SKM-1 (cell line): ENCODE measurements around the gene MT1H.

Experiments
- DNase-seq: peaks from one replicate; lab custom pipeline; 2025; ENCODE audit not compliant: unreplicated experiment; lab: John Stamatoyannopoulos, UW

Gene MT1H

DNA sequence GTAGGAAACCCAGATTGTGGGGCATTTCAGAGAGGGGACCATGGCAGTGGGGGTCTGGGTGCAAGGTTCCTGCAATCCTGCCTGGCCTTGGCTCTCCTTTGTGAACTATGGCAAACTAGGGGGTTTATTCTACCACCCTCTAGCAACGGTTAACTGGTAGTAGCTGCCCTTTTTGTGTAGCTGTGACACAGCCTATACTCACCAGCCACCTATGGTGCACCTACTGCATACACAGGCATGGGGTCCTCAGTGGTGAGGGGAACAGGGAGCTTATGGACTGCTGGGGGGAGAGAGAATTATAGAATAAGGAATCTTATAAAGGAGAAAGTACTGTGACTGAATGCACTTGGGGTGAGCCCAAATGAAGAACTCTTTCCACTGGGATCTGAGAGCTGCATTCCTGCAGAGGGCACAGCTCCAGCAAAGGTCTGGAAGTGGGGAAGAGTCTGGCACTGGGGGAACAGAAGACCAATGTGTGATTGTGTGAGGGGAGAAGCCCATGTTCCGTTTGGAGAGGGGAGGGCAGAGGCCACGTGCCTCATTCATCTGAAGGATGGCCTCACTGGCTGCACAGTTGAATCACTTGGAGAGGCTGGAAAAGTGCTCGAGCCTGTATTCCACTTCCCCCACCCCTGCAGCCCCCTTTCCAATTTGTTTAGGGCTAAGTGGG lies 14.8 kb downstream of the MT1H start:
- DNase-seq, result no peak

DNA sequence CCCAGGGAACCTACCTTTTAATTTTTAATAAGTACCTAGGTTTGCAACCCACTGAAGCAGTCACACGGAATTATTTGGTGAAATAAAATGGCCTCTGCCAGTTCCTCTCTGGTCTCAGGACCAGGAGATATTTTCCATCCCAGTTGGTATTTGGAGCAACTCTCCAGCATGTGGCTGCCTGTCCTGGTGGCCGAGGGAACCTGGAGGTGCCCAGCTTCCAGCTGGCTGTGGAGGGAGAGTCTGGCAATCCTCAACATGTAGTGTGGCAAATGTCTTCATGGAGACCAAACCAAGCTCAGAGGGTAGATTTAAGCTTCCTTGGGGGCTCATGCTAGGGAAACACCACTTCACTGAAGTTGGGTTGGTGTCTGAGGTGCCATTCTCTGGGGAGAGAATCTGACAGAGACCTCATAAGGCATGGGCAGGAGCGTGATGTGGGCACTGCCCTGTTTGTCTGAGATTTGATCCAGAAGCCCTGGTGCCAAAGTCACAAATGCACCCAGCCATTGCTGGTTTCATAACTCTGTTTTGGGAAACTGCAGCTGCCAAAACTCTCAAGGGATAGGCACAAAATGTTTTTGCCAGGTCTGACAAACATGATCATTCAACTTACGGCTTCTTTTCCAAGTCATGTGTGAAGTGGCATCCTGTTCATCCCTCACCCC lies 15.4 kb downstream of the MT1H start:
- no peak for DNase-seq

DNA sequence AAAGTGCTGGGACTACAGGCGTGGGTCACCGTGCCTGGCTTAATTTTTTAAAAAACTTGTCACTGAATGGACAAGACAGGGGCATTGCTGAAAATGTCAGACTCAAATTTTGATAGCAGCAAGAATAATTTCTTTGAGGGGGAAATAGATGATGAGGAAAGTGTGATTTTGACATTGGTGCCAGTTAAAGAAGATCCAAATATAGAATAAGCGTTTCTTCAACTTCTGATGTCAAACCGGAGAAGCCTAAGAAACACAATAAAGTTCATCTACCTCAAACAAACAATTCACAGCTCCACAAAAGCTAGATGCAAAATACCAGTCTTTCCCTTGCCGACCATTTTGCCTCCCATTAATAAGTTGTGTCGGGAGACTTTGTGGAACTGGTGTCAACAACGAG lies 17.1 kb downstream of the MT1H start:
- no peak for DNase-seq

DNA sequence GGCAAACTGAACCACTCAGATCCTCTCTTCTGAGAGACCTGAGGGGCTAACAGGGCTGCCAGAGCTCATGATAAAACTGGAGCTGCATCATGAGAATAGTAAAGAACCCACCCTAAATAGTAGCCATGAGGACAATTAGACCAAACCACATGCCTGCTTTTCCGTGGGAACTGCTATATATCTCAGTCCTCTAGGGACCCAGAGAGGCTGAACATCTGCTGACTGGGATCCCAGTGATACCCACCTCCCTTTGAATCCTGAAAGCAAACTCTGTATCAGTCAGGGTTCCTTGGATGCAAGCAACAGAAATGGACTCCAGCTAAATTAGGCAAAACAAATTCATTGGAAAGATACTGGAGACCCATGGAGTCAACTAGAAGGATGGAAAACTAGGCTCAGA lies 19.1 kb downstream of the MT1H start:
- no peak for DNase-seq

DNA sequence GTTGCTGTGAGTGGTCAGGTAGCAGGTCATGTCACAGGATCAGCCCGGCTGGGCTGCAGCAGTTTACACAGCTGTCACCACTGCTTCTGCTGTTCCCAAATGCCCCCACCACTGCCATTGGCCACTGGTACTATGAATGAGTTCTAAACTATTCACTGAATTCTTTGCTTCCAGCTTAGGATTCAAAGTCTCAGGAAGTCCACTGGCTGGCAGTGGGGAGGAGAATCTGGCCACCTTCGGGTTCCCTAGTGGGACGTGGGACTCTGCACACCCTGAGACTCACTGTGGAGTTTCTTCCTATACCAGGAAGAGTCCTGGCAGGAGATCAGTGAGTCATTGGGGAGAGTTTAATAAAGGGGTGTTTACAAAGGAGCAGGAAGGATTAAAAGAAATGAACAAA lies 19.6 kb downstream of the MT1H start:
- no peak for DNase-seq

DNA sequence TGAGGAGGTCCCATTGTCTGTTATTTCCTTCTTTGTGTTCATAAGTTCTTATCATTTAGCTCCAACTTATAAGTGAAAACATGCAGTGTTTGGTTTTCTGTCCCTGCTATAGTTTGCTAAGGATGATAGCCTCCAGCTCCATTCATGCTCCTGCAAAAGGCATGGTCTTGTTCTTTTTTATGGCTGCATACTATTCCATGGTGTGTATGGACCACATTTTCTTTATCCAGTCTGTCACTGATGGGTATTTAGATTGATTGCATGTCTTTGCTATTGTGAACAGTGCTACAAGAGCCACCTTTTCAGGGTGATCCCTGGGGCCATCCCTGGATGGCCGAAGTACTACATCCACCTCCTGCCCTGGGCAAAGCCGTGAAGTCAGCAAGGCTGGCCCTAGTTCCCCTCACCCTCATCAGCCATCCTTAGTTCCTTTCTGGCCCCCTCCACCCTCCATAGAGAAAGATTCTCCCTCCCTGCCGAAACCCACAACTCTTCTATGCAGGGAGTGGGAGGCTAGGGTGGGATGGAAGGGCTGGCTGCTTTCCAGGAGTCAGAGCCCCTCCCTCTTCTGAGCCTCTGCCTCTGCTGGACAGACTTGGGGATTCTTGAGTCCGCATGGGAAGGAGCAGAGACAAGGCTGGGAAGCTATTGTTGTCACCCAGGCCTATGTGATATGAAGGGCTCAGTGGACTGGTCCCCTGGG lies 21.0 kb downstream of the MT1H start:
- no peak for DNase-seq

DNA sequence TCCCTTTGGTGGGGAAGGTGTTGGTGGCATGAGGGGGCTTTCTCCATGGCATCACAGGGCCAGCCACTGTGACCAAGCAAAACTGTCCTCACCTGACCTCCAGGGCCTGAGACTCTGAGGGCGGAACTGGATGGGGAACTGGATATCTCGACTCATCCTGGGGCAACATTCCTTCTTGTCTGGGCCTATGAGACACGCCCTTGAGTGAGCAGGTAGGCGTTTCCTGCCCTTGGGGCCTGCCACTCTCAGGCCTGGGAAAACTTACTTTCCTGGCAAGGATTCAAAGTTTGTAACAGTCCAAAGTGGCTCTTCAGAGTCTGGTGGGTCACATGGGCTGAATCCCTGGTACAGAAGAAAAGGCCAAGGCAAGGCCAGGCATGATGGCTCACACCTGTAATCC lies 22.3 kb downstream of the MT1H start:
- DNase-seq, result no peak

DNA sequence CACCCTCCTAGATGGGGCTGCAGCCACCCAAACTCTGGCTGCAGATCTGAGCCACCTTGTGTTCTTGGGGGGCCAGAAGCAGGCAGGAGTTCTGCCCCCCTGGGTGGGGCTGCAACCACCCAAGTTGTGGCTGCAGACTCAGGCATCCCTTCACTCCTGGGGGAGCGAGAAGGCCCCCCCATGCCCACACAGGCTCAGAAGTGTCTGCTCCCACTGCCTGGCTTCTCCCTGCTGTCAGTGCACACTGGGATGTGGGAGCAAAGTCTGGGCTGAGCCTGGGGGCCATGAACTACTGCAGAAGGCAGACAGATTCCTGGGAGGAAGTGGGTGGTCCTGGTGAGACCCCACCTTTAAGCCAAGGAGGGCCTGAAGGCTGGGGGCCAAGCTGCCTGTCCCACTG lies 25.6 kb downstream of the MT1H start:
- DNase-seq, result no peak

DNA sequence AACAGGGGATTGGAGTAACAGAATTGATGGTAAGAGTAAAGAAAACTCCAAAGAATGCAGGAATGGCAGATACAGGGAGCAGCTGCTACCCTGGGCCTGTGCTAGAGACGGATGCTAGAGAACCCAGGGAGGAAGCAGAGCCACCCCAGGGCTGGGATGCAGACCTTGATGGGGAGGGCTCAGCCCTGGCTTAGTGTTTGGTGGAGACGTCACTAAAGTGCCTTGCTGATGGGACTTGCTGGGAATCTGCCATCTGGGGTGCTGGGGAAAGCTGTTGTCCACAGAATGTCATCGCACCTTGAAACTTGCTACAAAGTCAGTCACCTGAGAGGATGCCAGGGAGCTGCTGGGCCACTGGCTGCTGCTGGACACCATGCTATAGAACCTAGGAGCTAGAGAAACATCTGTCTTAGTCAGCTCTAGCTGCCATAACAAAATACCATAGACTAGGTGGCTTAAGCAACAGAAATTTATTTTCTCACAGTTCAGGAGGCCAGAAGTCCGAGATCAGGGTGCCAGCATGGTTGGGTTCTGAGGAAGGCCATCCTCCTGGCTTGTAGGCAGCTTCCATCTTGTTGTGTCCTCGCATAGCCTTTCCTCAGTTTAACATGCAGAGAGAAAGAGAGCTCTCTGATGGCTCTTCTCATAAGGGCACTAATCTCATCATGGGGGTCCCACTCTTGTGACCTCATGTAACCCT lies 28.0 kb downstream of the MT1H start:
- DNase-seq, result no peak

DNA sequence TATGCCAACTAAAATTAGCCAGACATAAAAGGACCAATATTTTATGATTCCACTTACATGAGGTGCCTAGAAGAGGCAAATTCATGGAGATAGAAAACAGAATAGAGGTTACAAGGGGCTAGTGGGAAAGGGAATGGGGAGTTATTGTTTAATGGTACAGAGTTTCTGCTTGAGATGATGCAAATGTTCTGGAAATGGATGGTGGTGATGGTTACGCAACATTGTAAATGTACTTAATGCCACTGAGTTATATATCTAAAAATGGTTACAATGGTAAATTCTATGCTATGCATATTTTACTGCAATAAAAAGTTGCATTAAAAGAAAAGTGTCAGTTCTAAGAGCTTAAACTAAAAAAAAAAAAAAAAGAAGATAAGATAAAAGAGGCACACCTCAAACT lies 30.6 kb downstream of the MT1H start:
- DNase-seq, result no peak

DNA sequence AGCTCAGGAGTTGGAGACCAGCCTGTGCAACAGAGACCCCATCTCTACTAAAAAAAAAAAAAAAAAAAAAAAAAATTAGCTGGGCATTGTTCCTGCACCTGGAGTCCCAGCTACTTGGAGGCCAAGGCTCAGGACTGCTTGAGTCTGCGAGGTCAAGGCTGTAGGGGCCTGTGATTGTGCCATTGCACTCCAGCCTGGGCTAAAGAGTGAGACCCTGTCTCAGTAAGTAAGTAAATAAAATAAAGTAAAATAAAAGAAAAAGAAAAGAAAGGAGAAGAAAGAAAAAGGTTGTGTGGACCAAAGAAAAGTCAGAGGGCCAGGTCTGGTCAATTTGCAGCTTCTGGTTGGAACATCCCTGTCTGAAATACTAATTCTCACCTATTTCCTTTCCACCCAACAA lies 31.0 kb downstream of the MT1H start:
- DNase-seq, result no peak

DNA sequence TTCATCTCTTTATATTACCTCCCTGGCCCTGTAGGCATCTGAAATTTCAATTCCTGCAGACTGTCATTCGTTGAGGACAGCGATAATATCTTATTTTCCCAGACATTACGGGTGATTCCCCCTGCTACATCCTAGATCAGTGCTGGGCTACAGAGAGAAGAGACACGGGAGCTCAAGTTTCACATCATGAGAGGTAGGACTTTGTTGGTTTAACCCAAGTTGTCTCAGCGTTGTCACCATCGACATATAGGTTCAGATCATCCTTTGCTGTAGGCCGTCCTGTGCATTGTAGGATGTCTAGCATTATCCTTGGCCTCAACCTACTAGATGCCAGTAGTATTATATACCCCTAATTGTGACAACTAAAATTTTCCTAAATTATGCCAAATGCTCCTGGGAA lies 31.9 kb downstream of the MT1H start:
- no peak for DNase-seq

DNA sequence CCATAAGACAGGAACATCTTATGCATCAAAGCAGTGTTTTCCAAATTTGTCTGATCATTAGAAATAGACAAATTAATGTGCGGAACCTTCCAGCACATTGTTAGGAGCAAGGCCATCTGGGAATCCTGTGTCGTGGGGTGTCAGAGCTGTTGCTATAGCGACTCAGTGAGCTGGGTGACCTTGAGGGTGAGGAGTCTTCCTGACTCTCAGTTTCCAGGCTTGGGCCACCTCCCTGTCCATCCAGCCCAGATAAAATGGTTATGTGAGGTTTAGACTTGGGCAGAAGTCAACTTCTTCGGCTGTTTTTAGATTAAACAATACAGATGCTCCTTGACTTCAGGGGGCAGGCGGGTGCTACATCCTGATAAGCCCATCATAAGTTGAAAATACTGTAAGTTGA lies 33.2 kb downstream of the MT1H start:
- no peak for DNase-seq

DNA sequence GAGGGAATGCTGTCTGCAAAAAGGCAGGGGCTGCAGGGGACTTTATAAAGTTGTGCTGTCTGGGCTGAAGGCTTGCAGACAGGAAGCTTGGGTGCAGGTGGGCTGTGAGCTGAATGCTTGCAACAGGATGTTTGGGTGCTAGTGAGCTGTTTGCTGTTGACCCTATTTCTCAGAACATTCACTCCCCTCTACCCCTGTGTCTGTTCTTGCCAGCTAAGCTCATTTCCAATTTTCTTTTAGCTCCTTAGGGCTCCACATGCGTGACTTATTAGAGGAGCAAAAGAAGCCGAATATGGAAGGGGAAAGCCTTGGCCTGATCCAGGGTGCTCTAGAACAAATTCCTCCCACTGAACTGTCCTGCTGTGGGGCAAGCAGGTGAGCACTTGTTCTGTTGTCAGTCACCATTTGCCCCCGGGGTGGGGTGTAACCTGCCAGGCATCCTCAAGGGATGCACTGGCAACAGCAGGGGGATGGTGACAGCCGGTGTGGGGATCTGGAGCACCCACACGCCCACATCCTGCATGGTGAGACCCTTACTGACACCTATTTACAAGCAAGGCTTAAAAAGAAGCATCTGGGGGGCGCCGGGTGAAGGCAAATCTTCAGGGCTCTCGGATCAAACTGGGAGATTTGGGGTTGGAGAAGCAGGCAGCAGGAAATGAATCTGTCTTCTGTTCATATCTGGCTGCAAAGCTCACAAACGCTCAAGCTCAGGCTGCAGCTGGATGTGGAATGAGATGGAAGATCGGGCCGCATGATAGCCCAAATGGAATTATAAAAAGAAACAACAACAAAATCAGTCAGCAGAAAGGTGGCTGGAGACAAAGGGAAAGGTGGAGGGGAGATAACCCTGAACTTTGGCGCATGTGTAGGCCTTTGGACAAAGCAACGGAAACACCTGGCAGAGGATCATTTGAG lies 39.2 kb downstream of the MT1H start:
- DNase-seq, result no peak

DNA sequence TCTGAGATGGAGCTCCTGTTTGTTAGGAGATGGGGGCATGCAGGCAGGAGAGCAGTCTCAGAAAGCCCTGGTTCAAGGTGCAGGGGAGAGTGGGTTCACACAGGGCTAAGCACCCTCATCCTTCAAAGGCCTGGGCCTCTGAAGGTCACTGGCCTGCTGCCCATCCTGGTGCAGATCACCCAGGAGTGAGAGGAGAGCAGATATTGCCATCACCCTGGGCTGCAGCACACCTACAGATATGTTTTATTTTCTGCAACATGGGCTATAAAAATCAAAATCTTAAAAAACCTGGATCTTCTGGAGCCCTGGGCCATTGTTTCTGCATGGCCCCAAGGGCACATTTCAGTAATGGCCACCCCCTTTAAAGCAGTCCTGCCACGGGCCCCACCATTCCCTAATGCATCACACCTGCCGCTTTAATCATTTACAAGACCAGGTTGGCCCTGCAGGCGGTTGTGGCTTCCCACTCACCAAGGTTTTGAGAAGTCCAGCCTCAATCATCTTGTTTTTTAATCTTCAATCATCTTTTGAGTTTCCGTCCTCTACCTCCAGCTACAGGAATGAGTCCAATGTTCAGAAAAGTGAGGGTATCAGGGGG lies 39.9 kb downstream of the MT1H start:
- DNase-seq, result no peak

DNA sequence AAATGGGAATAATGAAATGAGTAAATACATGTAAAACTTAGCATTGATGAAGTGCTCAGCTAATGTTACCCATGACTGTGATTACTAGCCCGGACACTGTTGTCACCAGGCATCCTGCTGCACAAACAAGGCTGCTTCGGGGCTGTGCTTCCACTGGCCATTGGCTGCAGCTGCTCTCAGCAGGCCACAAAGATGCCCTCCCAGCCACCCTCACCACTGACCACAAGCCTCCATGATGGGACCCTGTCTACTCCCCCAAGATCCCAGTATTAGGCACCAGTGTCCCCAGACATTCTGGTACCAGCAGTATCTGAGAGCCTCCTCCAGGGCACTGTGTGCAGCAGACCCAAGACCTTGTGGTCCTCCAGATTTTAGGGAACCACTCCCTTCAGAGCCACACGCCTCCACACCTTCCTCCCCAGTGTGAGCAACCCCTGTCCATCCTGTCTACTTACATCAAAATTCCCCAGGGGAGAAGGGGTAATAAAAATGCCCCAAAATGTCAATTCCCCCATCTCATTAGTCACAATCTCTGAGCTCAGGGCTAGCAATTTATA lies 40.6 kb downstream of the MT1H start:
- DNase-seq, result no peak

DNA sequence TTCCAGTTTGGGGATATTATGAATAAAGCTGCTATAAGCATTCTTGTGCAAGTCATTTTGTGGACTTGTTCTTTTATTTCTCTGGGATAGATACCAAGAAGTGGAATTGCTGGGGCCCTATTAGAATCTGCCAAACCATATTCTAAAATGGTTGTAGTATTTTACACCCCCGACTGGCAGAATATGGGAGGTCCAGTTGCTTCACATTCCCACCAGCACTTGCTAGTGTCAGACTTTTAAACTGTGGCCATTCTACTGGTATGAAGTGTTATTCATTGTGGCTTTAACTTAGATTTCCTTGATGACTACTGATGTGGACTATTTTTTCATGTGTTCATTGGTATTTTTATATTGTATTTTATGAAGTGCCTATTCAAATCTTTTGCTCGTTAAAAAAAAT lies 42.2 kb downstream of the MT1H start:
- no peak for DNase-seq

DNA sequence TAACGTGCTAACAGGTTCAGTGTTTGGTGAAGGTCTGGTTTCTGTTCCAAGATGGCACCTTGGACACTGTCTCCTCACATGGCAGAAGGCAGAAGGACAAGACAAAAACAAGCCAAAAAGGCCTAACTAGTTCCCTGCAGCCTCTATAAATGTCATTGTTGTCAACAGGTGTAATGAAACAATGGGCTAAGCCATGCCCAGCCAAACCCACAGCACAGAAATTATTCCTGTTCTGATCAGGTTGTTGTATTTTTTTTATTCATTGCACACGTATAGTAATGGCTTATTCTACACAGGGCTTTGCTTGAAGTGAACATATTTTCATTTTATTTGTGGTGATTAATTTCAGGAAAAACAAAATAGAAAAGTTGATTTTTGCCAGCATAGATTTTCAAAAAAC lies 44.2 kb downstream of the MT1H start:
- DNase-seq, result no peak

DNA sequence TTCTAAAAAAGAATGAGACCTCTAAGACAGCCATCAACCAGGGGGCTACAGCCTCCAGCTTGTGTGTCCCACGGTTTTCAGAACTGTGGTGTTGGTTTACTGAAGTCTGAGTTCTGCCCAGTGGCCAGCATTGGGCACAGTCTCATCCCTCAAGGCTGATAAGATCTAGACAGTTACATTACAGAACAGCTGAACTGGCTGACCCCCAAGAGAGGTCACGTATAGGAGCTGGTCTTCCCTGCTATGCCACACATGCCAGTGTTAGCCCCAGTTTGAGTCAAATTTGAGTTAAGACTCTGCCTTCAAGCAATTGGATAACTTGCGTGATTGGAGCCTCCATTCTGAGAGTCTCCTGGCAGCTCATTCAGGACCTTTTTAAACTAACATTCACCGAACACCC lies 45.5 kb downstream of the MT1H start:
- DNase-seq, result no peak

DNA sequence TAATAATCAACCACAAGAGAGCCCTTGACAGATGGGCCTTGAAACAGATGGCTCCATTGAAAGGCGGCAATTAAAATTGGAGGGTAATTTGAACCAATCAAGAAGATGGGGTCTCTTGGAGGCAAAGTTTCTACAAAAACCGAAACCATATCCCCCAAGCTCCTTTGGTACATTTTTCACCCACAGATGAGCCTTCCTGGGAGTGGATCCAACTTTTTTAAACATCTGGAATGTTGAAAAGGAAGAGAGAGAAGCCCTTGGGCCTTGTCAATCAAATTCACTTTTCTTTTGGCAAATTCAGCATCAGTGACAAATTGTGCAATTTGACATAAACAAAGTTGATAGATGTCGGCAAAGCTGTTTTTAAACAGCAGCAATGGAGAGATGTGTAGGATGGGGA lies 47.1 kb downstream of the MT1H start:
- no peak for DNase-seq
